ENCODE results near the gene SLC25A3. TPM values are rescaled to one million over a fixed set of nuclear protein-coding genes. Genes with fewer than 3 reads are reported as not detected.

Gene SLC25A3
- total RNA-seq, 1 experiment from 2014 or later = 1,050 TPM

DNA sequence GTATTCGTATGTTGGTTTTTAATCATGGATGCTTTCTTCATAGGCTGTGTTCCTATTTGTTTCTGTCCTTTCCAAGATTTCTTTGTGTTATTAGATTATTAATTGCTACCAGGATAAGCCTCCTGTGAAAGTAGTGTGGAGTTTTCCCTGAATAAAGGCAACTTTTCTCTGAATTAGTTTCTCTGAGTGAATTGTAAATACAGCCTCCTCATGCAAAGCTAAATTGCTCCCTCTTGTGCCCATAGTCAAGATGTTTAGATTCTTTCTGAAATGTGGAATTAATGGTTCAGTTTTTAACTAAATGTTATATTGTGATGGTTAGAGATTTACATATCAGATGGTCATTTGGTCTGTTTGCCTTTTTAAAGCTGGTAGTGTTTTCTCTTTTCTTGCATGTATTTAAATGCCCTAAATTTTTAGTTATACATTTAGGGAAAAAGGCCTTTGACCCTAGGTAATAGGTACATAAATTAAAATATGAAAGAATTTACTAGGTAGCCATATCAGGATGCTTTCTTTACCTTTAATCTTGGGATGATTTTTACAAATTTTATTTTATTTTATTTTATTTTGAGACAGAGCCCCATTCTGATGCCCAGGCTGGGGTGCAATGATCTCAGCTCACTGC, 60.5 kb downstream of the SLC25A3 start:
- peak; percentile 73 for DNase-seq (ENCODE audit: extremely low read depth, low read depth)

Small RNA genes lying within 50 kb of the gene (small RNA-seq; reads per million reads assigned to genes)
- 30.5 to 66.4 reads per million in 2 experiments for gene SNORA53

Other genes with a start within 250 kb of the SLC25A3 start
- gene TMPO, start 78.1 kb upstream of the SLC25A3 start, total RNA-seq (2014; rRNA removed; shearing (Covaris generic)) = 171 and 179 TPM in 2 replicates
- gene IKBIP, start 51.1 kb downstream of the SLC25A3 start, total RNA-seq (2014; rRNA removed; shearing (Covaris generic)) = 43.3 and 43.6 TPM in 2 replicates
- gene APAF1, start 51.6 kb downstream of the SLC25A3 start, total RNA-seq (2014; rRNA removed; shearing (Covaris generic)) = 12.0 and 14.0 TPM in 2 replicates